Liver (tissue), 3 donors: ENCODE measurements around the gene GGCT.

Source experiments
- ATF3 ChIP-seq: IDR thresholded peaks from 2 replicates; pipeline ENCODE4 v1.6.1; 2016; ENCODE audit warnings: antibody characterized with exemption
- CTCF ChIP-seq: fragments of 150-350 bp; IDR thresholded peaks from 2 replicates; pipeline ENCODE4 v1.5.1; 2017; ENCODE audit warnings: improper control_type of control experiment, low read depth, low read length; ENCODE audit not compliant: missing input control
- JUND ChIP-seq, 2 donors: IDR thresholded peaks; 2 replicates each; pipeline ENCODE4 v1.6.1; 2016; ENCODE audit warnings: antibody characterized with exemption in 2 of 2
- MAX ChIP-seq: IDR thresholded peaks from 2 replicates; pipeline ENCODE4 v1.6.1; 2016; ENCODE audit warnings: antibody characterized with exemption
- RAD21 ChIP-seq, 2 donors: IDR thresholded peaks; 2 replicates each; pipeline ENCODE4 v1.6.1; 2016; ENCODE audit warnings: antibody characterized with exemption in 2 of 2, mild to moderate bottlenecking in 2 of 2
- REST ChIP-seq: IDR thresholded peaks from 2 replicates; pipeline ENCODE4 v1.6.1; 2016; ENCODE audit warnings: antibody characterized with exemption, mild to moderate bottlenecking
- SP1 ChIP-seq: IDR thresholded peaks from 2 replicates; pipeline ENCODE4 v1.6.1; 2018; ENCODE audit warnings: antibody characterized with exemption, mild to moderate bottlenecking
- TAF1 ChIP-seq: conservative IDR thresholded peaks from 2 replicates; pipeline ENCODE4 v1.6.1; 2016; ENCODE audit warnings: antibody characterized with exemption, mild to moderate bottlenecking
- YY1 ChIP-seq: IDR thresholded peaks from 2 replicates; pipeline ENCODE4 v1.6.1; 2016; ENCODE audit warnings: antibody characterized with exemption, mild to moderate bottlenecking
- ZBTB33 ChIP-seq: IDR thresholded peaks from 2 replicates; pipeline ENCODE4 v1.6.1; 2016; ENCODE audit warnings: antibody characterized with exemption
- donor health status: healthy.
- donor health status: healthy.

- TF ChIP-seq MAX (no peak), ZBTB33 (no peak), TAF1 (no peak), CTCF (no peak), RAD21 (IDR thresholded peaks at IDR 0.05) (no peak), JUND (IDR thresholded peaks at IDR 0.05) (no peak), ATF3 (no peak), REST (no peak), SP1 (no peak), YY1 (no peak)
These were observed 29.3 kb upstream of the GGCT start for GRCh38 chr7:30533886-30534285.
